Body of pancreas (tissue), 4 donors: ENCODE measurements around the gene LRRC63. TPM values are rescaled to one million over a fixed set of nuclear protein-coding genes. Genes with fewer than 3 reads are reported as not detected.
"Not testable (repeated sequence)": the region's sequence is repeated elsewhere in the genome, so short reads cannot be mapped to it uniquely, and the experiment has no call there.

ENCODE experiments used
- ATAC-seq: fragments of 150-250 bp; one replicate; pipeline ENCODE4 v1.9.1; 2016
- DNase-seq, 4 donors: peaks; one replicate each; pipeline ENCODE4 v3.0.0-alpha.2; 2019
- H3K27ac ChIP-seq, 4 donors: fragments of 200-600 bp; sonication (generic); 1 replicate in 3 of 4; 2 replicates in 1 of 4; pipeline versions ENCODE4 v1.5.1 to v1.6.1; 2016 to 2019; ENCODE audit warnings: mild to moderate bottlenecking in 1 of 4, mixed read lengths in 1 of 4, moderate library complexity in 1 of 4
- H3K27me3 ChIP-seq, 2 donors: fragments of 200-600 bp; sonication (generic); one replicate each; pipeline ENCODE4 v1.6.0; 2016; ENCODE audit warnings: mild to moderate bottlenecking in 1 of 2
- H3K36me3 ChIP-seq, 2 donors: fragments of 200-600 bp; sonication (generic); replicated peaks in 1 of 2; 2 replicates each; pipeline ENCODE4 v1.5.1; 2016; ENCODE audit warnings: low read depth in 2 of 2; ENCODE audit not compliant: insufficient read depth in 1 of 2
- H3K4me1 ChIP-seq: fragments of 200-600 bp; sonication (generic); one replicate; pipeline ENCODE4 v1.6.0; 2016
- H3K4me3 ChIP-seq, 2 donors: fragments of 200-600 bp; sonication (generic); 1 replicate in 1 of 2; 2 replicates in 1 of 2; pipeline ENCODE4 v1.5.1; 2016 to 2019
- H3K9me3 ChIP-seq, 3 donors: fragments of 200-600 bp; sonication (generic); 1 replicate in 2 of 3; 2 replicates in 1 of 3; pipeline ENCODE4 v1.5.1; 2016
- CTCF ChIP-seq, 7 experiments: fragments of 450-650 bp in 4 of 7; fragments of 200-600 bp in 3 of 7; sonication (generic) in 3 of 7; IDR thresholded peaks; one replicate each; pipeline ENCODE4 v1.5.1; 2016 to 2019; ENCODE audit warnings: antibody characterized with exemption in 7 of 7
- POLR2A ChIP-seq, 3 donors: fragments of 450-650 bp; IDR thresholded peaks; one replicate each; pipeline ENCODE4 v1.6.1; 2016; ENCODE audit warnings: antibody characterized with exemption in 3 of 3, mild to moderate bottlenecking in 2 of 3
- WGBS, 2 donors: methylation state at CpG; one replicate each; pipeline ENCODE4 v1.1.5; 2017; 5-methylcytosine and 5-hydroxymethylcytosine counted together
- intact Hi-C: fragments of 100-400 bp; cut with DNase I; formaldehyde crosslinking; loops from one replicate; pipeline ENCODE4 v1.15.1; 2023
- total RNA-seq, 2 donors: library from RNA; depleted of rRNA; stranded (reverse); fragments of >200 nt; gene quantifications; one replicate each; pipeline ENCODE4 v1.1.0, GENCODE V29; 2016

LRRC63 gene
- total RNA-seq, 2 donors from 2014 or later: not detected

DNA sequence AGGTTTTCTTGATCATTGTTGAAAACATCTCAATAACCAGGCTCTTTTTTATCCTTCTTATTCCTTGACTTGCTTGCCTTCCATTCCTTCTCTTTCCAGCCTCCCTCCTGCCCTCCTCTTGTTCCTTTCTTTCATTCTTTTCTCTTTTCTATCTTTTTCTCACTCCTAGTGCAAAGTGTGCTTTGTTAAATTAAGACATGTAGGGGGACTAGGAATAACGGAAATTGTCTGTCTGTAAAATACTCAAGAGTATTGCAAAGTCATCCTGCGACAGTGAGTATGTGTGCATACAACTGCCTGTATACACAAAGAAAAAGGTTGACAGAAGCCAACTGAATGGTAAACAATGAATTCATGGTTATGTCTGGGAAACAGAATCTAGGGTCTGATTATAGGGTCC, 70.1 kb downstream of the LRRC63 start:
- H3K27ac ChIP-seq: no peak overlapping the region
- WGBS, 2 donors: 46 to 47% methylated on average over 2 of the region's 2 CpGs

GRCh38 chr13:46283912-46284824, 72.4 kb downstream of the LRRC63 start:
- H3K4me1 ChIP-seq, H3K9me3 ChIP-seq, H3K27me3 ChIP-seq, ATAC-seq, H3K36me3 ChIP-seq, intact Hi-C loops, H3K27ac ChIP-seq, DNase-seq, H3K4me3 ChIP-seq: not testable (repeated sequence)
- 72 to 76% methylated on average over 16 of the region's 16 CpGs for WGBS, 2 donors

More for the DNA sequence above, 70.1 kb downstream of the LRRC63 start:
- Histone ChIP-seq H3K4me3 (no peak overlapping the region), H3K9me3 (no peaks in the 10 kb centered on the region), H3K4me1 (no peaks in the 10 kb centered on the region), H3K27me3 (no peaks in the 10 kb centered on the region), H3K36me3 (no peaks in the 10 kb centered on the region)
- DNase-seq: no peak
- intact Hi-C loops: no loop called here
- TF ChIP-seq CTCF (IDR thresholded peaks at IDR 0.05) (no peak), POLR2A (IDR thresholded peaks at IDR 0.05) (no peak)
- no peak for ATAC-seq

- WGBS, 2 donors: 64 to 90% methylated on average over 1 of the region's 1 CpG
- Histone ChIP-seq H3K27ac (no peak overlapping the region), H3K36me3 (no peaks in the 10 kb centered on the region), H3K4me3 (no peak overlapping the region), H3K9me3 (no peaks in the 10 kb centered on the region), H3K27me3 (no peaks in the 10 kb centered on the region), H3K4me1 (no peaks in the 10 kb centered on the region)
- ATAC-seq (no peak), DNase-seq (no peak)
- intact Hi-C loops: no loop called here
- TF ChIP-seq POLR2A (IDR thresholded peaks at IDR 0.05) (no peak), CTCF (IDR thresholded peaks at IDR 0.05) (no peak)
These were observed 75.2 kb downstream of the LRRC63 start for GRCh38 chr13:46286972-46287371.

- Histone ChIP-seq H3K4me1 (no peaks in the 10 kb centered on the region), H3K27me3 (no peaks in the 10 kb centered on the region), H3K36me3 (no peaks in the 10 kb centered on the region), H3K9me3 (no peaks in the 10 kb centered on the region), H3K4me3 (no peak overlapping the region), H3K27ac (no peak overlapping the region)
- intact Hi-C loops: no loop called here
- no peak for DNase-seq
- 60 to 74% methylated on average over 5 of the region's 5 CpGs for WGBS, 2 donors
- peak in 6 of 7 experiments; percentile 28 to 45 (median 37) for TF ChIP-seq CTCF (IDR thresholded peaks at IDR 0.05)
- TF ChIP-seq POLR2A (IDR thresholded peaks at IDR 0.05): no peak
- ATAC-seq: no peak
These were observed 77.0 kb downstream of the LRRC63 start for GRCh38 chr13:46288570-46289259.

GRCh38 chr13:46289260-46289955, 77.7 kb downstream of the LRRC63 start:
- no peaks in the 10 kb centered on the region for H3K4me1 ChIP-seq
- 53 to 56% methylated on average over 4 of the region's 4 CpGs for WGBS, 2 donors

More at GRCh38 chr13:46289260-46289955, 77.7 kb downstream of the LRRC63 start:
- no peak overlapping the region for H3K4me3 ChIP-seq
- no peak overlapping the region for H3K27ac ChIP-seq
- ATAC-seq (no peak), DNase-seq (no peak)
- no peaks in the 10 kb centered on the region for H3K27me3 ChIP-seq
- no peaks in the 10 kb centered on the region for H3K9me3 ChIP-seq
- H3K36me3 ChIP-seq: no peaks in the 10 kb centered on the region
- TF ChIP-seq CTCF (IDR thresholded peaks at IDR 0.05) (no peak), POLR2A (IDR thresholded peaks at IDR 0.05) (no peak)
- intact Hi-C loops: no loop called here
